Measurements from ENCODE around the gene JARID2.
A peak's percentile ranks its signal among the peaks of the same experiment; 100 is the strongest.

The JARID2 gene

DNA sequence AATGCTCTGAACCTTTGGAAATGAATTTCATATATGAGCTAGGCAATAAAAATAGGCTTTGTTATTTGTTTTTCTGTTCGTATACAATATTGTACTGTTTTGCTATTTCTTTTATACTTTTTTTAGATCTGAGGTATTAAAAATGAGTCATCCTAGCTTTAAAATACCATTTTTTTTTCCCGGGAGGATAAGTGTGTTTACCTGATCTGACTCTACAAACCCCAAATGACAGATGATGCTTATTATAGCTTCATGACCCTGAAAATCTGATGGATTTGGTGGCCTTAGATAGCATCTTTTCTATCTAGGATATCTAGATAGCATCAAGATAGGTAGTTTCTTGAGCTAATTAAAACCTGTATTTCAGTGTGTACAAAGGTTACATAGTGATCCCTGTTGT lies 210.6 kb downstream of the JARID2 start:
- Histone ChIP-seq H3K36me3 (replicated peaks in 1 of 2; ENCODE audit: control insufficient read depth in 2 of 2, insufficient read depth in 2 of 2, low read length in 2 of 2) (peaks cover 0 to 46% of the 10 kb centered on the region in 2 donors), H3K23ac (ENCODE audit: low read depth, low read length, poor library complexity) (no peak overlapping the region), H2BK15ac (ENCODE audit: low read length) (no peak overlapping the region), H2BK12ac (ENCODE audit: low read length) (no peak overlapping the region), H3K9me3 (replicated peaks in 1 of 2; ENCODE audit: control insufficient read depth in 2 of 2, insufficient read depth in 1 of 2, low read depth in 1 of 2, low read length in 2 of 2) (peaks cover 0 to 2% of the 10 kb centered on the region in 2 donors), H4K8ac (ENCODE audit: low read depth, low read length) (no peak overlapping the region), H3K4me1 (ENCODE audit: control insufficient read depth in 2 of 2, insufficient read depth in 1 of 2, low read depth in 1 of 2, low read length in 2 of 2) (peaks cover 0 to 21% of the 10 kb centered on the region in 2 donors), H2AK5ac (ENCODE audit: low read depth, low read length) (no peak overlapping the region), H3K18ac (ENCODE audit: low read length) (no peak overlapping the region), H3K27me3 (ENCODE audit: control insufficient read depth in 3 of 3, insufficient read depth in 3 of 3, low read depth in 1 of 3, low read length in 3 of 3) (no peaks in the 10 kb centered on the region), H3K4me2 (ENCODE audit: insufficient read depth, low read length, poor library complexity, severe bottlenecking) (no peak overlapping the region), H3K4ac (ENCODE audit: low read length) (no peak overlapping the region), H3K27ac (replicated peaks; ENCODE audit: low read length) (no peak overlapping the region), H2BK5ac (ENCODE audit: low read length) (no peak overlapping the region), H2AFZ (ENCODE audit: low read length) (no peak overlapping the region), H3K79me1 (ENCODE audit: low read depth, low read length) (no peaks in the 10 kb centered on the region), H3K9ac (ENCODE audit: low read depth, low read length, poor library complexity) (no peak overlapping the region), H2BK120ac (ENCODE audit: low read depth, low read length) (no peak overlapping the region), H4K91ac (ENCODE audit: low read depth, low read length, poor library complexity) (no peak overlapping the region), H3K14ac (ENCODE audit: low read length) (no peak overlapping the region), H3K4me3 (ENCODE audit: low read length in 2 of 2) (no peak overlapping the region)
- DNase-seq (ENCODE audit: low spot score): no peak
- no CpG with 5 or more reads among the region's 2 CpGs for whole genome bisulfite sequencing, 2 donors (ENCODE audit: extremely low coverage in 2 of 2, insufficient read length in 2 of 2, insufficient replicate concordance in 1 of 2)

DNA sequence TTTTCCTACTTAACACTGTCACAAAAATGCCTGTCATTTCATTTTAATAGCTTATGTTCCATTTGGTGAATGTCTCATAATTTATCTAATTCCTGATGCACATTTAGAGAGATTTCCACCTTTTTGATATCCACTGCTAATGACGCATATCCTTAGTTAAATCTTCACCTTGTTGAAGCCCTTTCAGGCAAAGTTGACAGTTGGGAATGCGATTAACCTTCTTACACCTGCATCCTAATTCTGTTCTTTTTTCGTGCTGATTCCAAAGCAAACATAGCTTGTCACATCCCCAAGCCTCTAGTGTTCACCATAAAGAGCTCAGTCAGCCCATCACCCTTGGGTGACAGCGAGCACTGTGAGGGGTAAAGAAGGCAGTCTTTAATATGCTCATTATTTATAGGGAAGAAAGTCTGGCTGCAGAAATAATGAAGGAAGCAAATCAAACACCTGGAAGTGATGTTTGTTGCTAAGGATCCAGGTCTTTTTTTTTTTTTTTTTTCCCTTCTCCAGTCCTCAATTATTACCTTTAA lies 211.3 kb downstream of the JARID2 start:
- H2AFZ ChIP-seq (ENCODE audit: low read length): no peak overlapping the region
- no peak overlapping the region for H3K4me2 ChIP-seq (ENCODE audit: insufficient read depth, low read length, poor library complexity, severe bottlenecking)
- no peak overlapping the region for H2BK15ac ChIP-seq (ENCODE audit: low read length)
- no peak overlapping the region for H3K9ac ChIP-seq (ENCODE audit: low read depth, low read length, poor library complexity)
- H2BK120ac ChIP-seq (ENCODE audit: low read depth, low read length): no peak overlapping the region
- WGBS, 2 donors (ENCODE audit: extremely low coverage in 2 of 2, insufficient read length in 2 of 2, insufficient replicate concordance in 1 of 2): no CpG with 5 or more reads among the region's 4 CpGs
- H3K4me1 ChIP-seq (ENCODE audit: control insufficient read depth in 2 of 2, insufficient read depth in 1 of 2, low read depth in 1 of 2, low read length in 2 of 2): peaks cover 0 to 21% of the 10 kb centered on the region in 2 donors
- H3K18ac ChIP-seq (ENCODE audit: low read length): no peak overlapping the region
- no peak overlapping the region for H2BK12ac ChIP-seq (ENCODE audit: low read length)
- H3K36me3 ChIP-seq (replicated peaks in 1 of 2; ENCODE audit: control insufficient read depth in 2 of 2, insufficient read depth in 2 of 2, low read length in 2 of 2): peaks cover 0 to 38% of the 10 kb centered on the region in 2 donors
- H4K91ac ChIP-seq (ENCODE audit: low read depth, low read length, poor library complexity): no peak overlapping the region
- H3K23ac ChIP-seq (ENCODE audit: low read depth, low read length, poor library complexity): no peak overlapping the region
- H3K9me3 ChIP-seq (replicated peaks in 1 of 2; ENCODE audit: control insufficient read depth in 2 of 2, insufficient read depth in 1 of 2, low read depth in 1 of 2, low read length in 2 of 2): peaks cover 0 to 2% of the 10 kb centered on the region in 2 donors
- H2BK5ac ChIP-seq (ENCODE audit: low read length): no peak overlapping the region
- H3K14ac ChIP-seq (ENCODE audit: low read length): no peak overlapping the region
- H3K27ac ChIP-seq (replicated peaks; ENCODE audit: low read length): no peak overlapping the region
- H3K4ac ChIP-seq (ENCODE audit: low read length): no peak overlapping the region
- no peaks in the 10 kb centered on the region for H3K79me1 ChIP-seq (ENCODE audit: low read depth, low read length)
- no peak for DNase-seq (ENCODE audit: low spot score)
- H3K27me3 ChIP-seq (ENCODE audit: control insufficient read depth in 3 of 3, insufficient read depth in 3 of 3, low read depth in 1 of 3, low read length in 3 of 3): no peaks in the 10 kb centered on the region
- no peak overlapping the region for H3K4me3 ChIP-seq (ENCODE audit: low read length in 2 of 2)
- H4K8ac ChIP-seq (ENCODE audit: low read depth, low read length): no peak overlapping the region
- no peak overlapping the region for H2AK5ac ChIP-seq (ENCODE audit: low read depth, low read length)

DNA sequence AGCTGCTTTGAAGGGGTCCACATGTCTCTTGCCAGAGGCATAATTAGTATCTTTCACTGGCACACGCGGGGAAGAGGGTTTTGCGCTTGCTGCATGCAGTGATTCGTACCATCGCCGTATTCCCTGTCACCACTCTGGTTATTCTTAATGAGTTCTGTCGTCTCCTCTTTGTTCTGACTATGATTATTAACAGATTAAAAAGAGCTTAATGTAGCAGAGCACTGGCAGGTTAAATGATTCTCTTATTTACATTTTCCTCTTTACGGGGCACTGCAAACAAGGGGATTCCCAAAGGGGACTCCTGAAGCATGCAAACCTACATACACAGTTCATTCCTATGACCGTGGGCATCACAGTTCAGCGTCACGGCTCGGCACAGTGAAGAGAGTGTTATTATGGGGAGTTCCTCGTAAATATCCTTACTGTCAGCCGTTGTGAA lies 212.2 kb downstream of the JARID2 start:
- Histone ChIP-seq H3K27ac (replicated peaks; ENCODE audit: low read length) (no peak overlapping the region), H3K4ac (ENCODE audit: low read length) (no peak overlapping the region), H2BK120ac (ENCODE audit: low read depth, low read length) (no peak overlapping the region), H3K18ac (ENCODE audit: low read length) (peak overlapping the region; percentile 46), H3K9me3 (replicated peaks in 1 of 2; ENCODE audit: control insufficient read depth in 2 of 2, insufficient read depth in 1 of 2, low read depth in 1 of 2, low read length in 2 of 2) (peaks cover 0 to 2% of the 10 kb centered on the region in 2 donors), H2AK5ac (ENCODE audit: low read depth, low read length) (no peak overlapping the region), H3K36me3 (replicated peaks in 1 of 2; ENCODE audit: control insufficient read depth in 2 of 2, insufficient read depth in 2 of 2, low read length in 2 of 2) (peaks cover 0 to 30% of the 10 kb centered on the region in 2 donors), H3K14ac (ENCODE audit: low read length) (no peak overlapping the region), H3K4me1 (ENCODE audit: control insufficient read depth in 2 of 2, insufficient read depth in 1 of 2, low read depth in 1 of 2, low read length in 2 of 2) (peaks cover 0 to 23% of the 10 kb centered on the region in 2 donors), H3K4me3 (ENCODE audit: low read length in 2 of 2) (no peak overlapping the region), H2BK12ac (ENCODE audit: low read length) (no peak overlapping the region), H2AFZ (ENCODE audit: low read length) (no peak overlapping the region), H3K79me1 (ENCODE audit: low read depth, low read length) (no peaks in the 10 kb centered on the region), H3K23ac (ENCODE audit: low read depth, low read length, poor library complexity) (no peak overlapping the region), H2BK5ac (ENCODE audit: low read length) (no peak overlapping the region), H3K4me2 (ENCODE audit: insufficient read depth, low read length, poor library complexity, severe bottlenecking) (no peak overlapping the region), H3K27me3 (ENCODE audit: control insufficient read depth in 3 of 3, insufficient read depth in 3 of 3, low read depth in 1 of 3, low read length in 3 of 3) (no peaks in the 10 kb centered on the region), H4K8ac (ENCODE audit: low read depth, low read length) (no peak overlapping the region), H4K91ac (ENCODE audit: low read depth, low read length, poor library complexity) (no peak overlapping the region), H2BK15ac (ENCODE audit: low read length) (no peak overlapping the region), H3K9ac (ENCODE audit: low read depth, low read length, poor library complexity) (no peak overlapping the region)
- DNase-seq (ENCODE audit: low spot score): no peak
- no CpG with 5 or more reads among the region's 14 CpGs for WGBS, 2 donors (ENCODE audit: extremely low coverage in 2 of 2, insufficient read length in 2 of 2, insufficient replicate concordance in 1 of 2)

DNA sequence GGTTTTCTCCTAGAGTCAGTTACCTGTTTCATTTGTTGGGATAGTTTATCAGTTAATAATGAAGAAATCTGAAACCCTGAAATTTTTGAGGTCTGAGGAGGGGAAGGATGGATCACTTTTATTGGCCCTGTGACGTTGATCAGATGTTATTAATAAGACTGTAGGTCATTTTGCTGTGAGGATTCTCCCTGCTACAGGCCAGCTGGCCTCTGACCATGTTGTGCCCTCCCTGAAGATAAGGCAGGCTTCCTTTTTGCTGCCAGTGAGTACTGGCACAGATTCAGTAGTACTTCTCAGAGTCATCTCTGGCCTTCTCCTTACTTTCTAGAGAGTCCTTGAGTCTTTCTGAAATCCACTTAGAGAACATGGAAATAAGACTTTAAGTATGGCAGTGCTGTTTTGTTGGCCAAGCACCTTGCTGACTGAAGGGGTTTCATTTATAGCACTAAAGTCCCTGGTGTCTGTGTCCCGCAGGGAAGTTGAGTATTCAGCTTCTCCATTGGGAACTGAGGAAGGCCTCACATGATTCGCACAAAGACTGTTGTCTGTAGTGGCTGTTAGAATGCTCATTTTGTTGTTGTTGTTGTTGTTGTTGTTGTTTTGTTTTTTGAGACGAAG lies 214.3 kb downstream of the JARID2 start:
- no peak overlapping the region for H3K4me3 ChIP-seq (ENCODE audit: low read length in 2 of 2)
- no peak overlapping the region for H3K18ac ChIP-seq (ENCODE audit: low read length)
- H2AK5ac ChIP-seq (ENCODE audit: low read depth, low read length): no peak overlapping the region
- no peak overlapping the region for H3K23ac ChIP-seq (ENCODE audit: low read depth, low read length, poor library complexity)
- H3K4me1 ChIP-seq (ENCODE audit: control insufficient read depth in 2 of 2, insufficient read depth in 1 of 2, low read depth in 1 of 2, low read length in 2 of 2): peaks cover 0 to 27% of the 10 kb centered on the region in 2 donors
- H2BK15ac ChIP-seq (ENCODE audit: low read length): no peak overlapping the region
- no peak overlapping the region for H3K14ac ChIP-seq (ENCODE audit: low read length)
- no peaks in the 10 kb centered on the region for H3K27me3 ChIP-seq (ENCODE audit: control insufficient read depth in 3 of 3, insufficient read depth in 3 of 3, low read depth in 1 of 3, low read length in 3 of 3)
- no peak overlapping the region for H3K9ac ChIP-seq (ENCODE audit: low read depth, low read length, poor library complexity)
- H3K79me1 ChIP-seq (ENCODE audit: low read depth, low read length): peaks cover 2% of the 10 kb centered on the region
- no peak for DNase-seq (ENCODE audit: low spot score)
- no peak overlapping the region for H2AFZ ChIP-seq (ENCODE audit: low read length)
- no peak overlapping the region for H3K4ac ChIP-seq (ENCODE audit: low read length)
- no peaks in the 10 kb centered on the region for H3K9me3 ChIP-seq (replicated peaks in 1 of 2; ENCODE audit: control insufficient read depth in 2 of 2, insufficient read depth in 1 of 2, low read depth in 1 of 2, low read length in 2 of 2)
- no peak overlapping the region for H2BK5ac ChIP-seq (ENCODE audit: low read length)
- H4K8ac ChIP-seq (ENCODE audit: low read depth, low read length): no peak overlapping the region
- H2BK12ac ChIP-seq (ENCODE audit: low read length): no peak overlapping the region
- H3K4me2 ChIP-seq (ENCODE audit: insufficient read depth, low read length, poor library complexity, severe bottlenecking): no peak overlapping the region
- H4K91ac ChIP-seq (ENCODE audit: low read depth, low read length, poor library complexity): no peak overlapping the region
- H3K27ac ChIP-seq (replicated peaks; ENCODE audit: low read length): peak overlapping the region; percentile 22
- H3K36me3 ChIP-seq (replicated peaks in 1 of 2; ENCODE audit: control insufficient read depth in 2 of 2, insufficient read depth in 2 of 2, low read length in 2 of 2): peaks cover 0 to 15% of the 10 kb centered on the region in 2 donors
- H2BK120ac ChIP-seq (ENCODE audit: low read depth, low read length): no peak overlapping the region
- WGBS, 2 donors (ENCODE audit: extremely low coverage in 2 of 2, insufficient read length in 2 of 2, insufficient replicate concordance in 1 of 2): no CpG with 5 or more reads among the region's 4 CpGs

Data from neuronal stem cell (in vitro differentiated cells).